ENCODE results near the gene AGAP5.

AGAP5 gene

GRCh38 chr10:73625884-73626752 is 71.8 kb downstream of the AGAP5 start:
- DNase-seq (ENCODE audit: low read depth): peak; percentile 84

- DNase-seq (ENCODE audit: low read depth): no peak
Observed at GRCh38 chr10:73625004-73625883, 72.7 kb downstream of the AGAP5 start.
